Epithelial cell of esophagus (primary cell): ENCODE data around the gene ADGRL3.
A peak's percentile ranks its signal among the peaks of the same experiment; 100 is the strongest.

Experiments
- DNase-seq: peaks from one replicate; pipeline ENCODE4 v3.0.0; 2010; ENCODE audit warnings: low read depth
- H3K4me3 ChIP-seq: 2 replicates; pipeline ENCODE4 v1.5.1; 2011; ENCODE audit warnings: mild to moderate bottlenecking, low read length, control low read depth
- CTCF ChIP-seq: IDR thresholded peaks from 2 replicates; pipeline ENCODE4 v1.5.1; 2011; ENCODE audit warnings: low read depth, mild to moderate bottlenecking, low read length, control low read depth, inconsistent platforms; ENCODE audit not compliant: insufficient read depth; ENCODE audit errors: missing control alignments

The ADGRL3 gene

GRCh38 chr4:61200187-61200915 is at the start of gene ADGRL3:
ADGRL3 (plus strand) TSS chr4:61200326.
- H3K4me3 ChIP-seq: peak within 1 kb of the TSS; percentile 61
- DNase-seq: peak; percentile 42
- no peak for TF ChIP-seq CTCF

- no peak overlapping the region for H3K4me3 ChIP-seq
These were observed 47.7 kb upstream of the ADGRL3 start for GRCh38 chr4:61152433-61152832.

GRCh38 chr4:61160478-61160877 is 39.6 kb upstream of the ADGRL3 start:
- no peak overlapping the region for H3K4me3 ChIP-seq
- TF ChIP-seq CTCF: no peak
- DNase-seq: no peak

More at GRCh38 chr4:61152433-61152832, 47.7 kb upstream of the ADGRL3 start:
- no peak for DNase-seq
- TF ChIP-seq CTCF: no peak

GRCh38 chr4:61162116-61162515 is 38.0 kb upstream of the ADGRL3 start:
- no peak for TF ChIP-seq CTCF
- H3K4me3 ChIP-seq: no peak overlapping the region
- peak; percentile 17 for DNase-seq

- TF ChIP-seq CTCF: no peak
- no peak for DNase-seq
These were observed 26.3 kb upstream of the ADGRL3 start for GRCh38 chr4:61173799-61174198.

GRCh38 chr4:61175495-61175894 is 24.6 kb upstream of the ADGRL3 start:
- no peak for TF ChIP-seq CTCF

More at GRCh38 chr4:61173799-61174198, 26.3 kb upstream of the ADGRL3 start:
- no peak overlapping the region for H3K4me3 ChIP-seq

GRCh38 chr4:61177367-61177766 is 22.8 kb upstream of the ADGRL3 start:
- no peak for DNase-seq
- no peak for TF ChIP-seq CTCF
- no peak overlapping the region for H3K4me3 ChIP-seq

More at GRCh38 chr4:61175495-61175894, 24.6 kb upstream of the ADGRL3 start:
- no peak overlapping the region for H3K4me3 ChIP-seq
- no peak for DNase-seq
